Measurements from ENCODE around the gene NAT8L.

Gene NAT8L

GRCh38 chr4:2093265-2093664 lies 34.1 kb downstream of the NAT8L start:
- no peak for TF ChIP-seq CTCF (IDR thresholded peaks at IDR 0.05; ENCODE audit: borderline replicate concordance, insufficient read depth, low read depth, low read length)
- no peak overlapping the region for H3K4me3 ChIP-seq (ENCODE audit: low read depth, low read length)

- no peak for TF ChIP-seq CTCF (IDR thresholded peaks at IDR 0.05; ENCODE audit: borderline replicate concordance, insufficient read depth, low read depth, low read length)
- H3K4me3 ChIP-seq (ENCODE audit: low read depth, low read length) = no peak overlapping the region
These were observed 35.4 kb downstream of the NAT8L start for GRCh38 chr4:2094545-2094944.

GRCh38 chr4:2095236-2096072 lies 36.3 kb downstream of the NAT8L start:
- no peak for TF ChIP-seq CTCF (IDR thresholded peaks at IDR 0.05; ENCODE audit: borderline replicate concordance, insufficient read depth, low read depth, low read length)
- H3K4me3 ChIP-seq (ENCODE audit: low read depth, low read length) = no peak overlapping the region

- TF ChIP-seq CTCF (IDR thresholded peaks at IDR 0.05; ENCODE audit: borderline replicate concordance, insufficient read depth, low read depth, low read length) = no peak
- H3K4me3 ChIP-seq (ENCODE audit: low read depth, low read length) = no peak overlapping the region
These were observed 37.0 kb downstream of the NAT8L start for GRCh38 chr4:2096073-2096609.

GRCh38 chr4:2101346-2102044 lies 42.4 kb downstream of the NAT8L start:
- no peak overlapping the region for H3K4me3 ChIP-seq (ENCODE audit: low read depth, low read length)
- no peak for TF ChIP-seq CTCF (IDR thresholded peaks at IDR 0.05; ENCODE audit: borderline replicate concordance, insufficient read depth, low read depth, low read length)

GRCh38 chr4:2102045-2102883 lies 43.1 kb downstream of the NAT8L start:
- no peak for TF ChIP-seq CTCF (IDR thresholded peaks at IDR 0.05; ENCODE audit: borderline replicate concordance, insufficient read depth, low read depth, low read length)
- H3K4me3 ChIP-seq (ENCODE audit: low read depth, low read length) = no peak overlapping the region
